GM12873 (cell line): ENCODE results near the gene RTL10.

Source experiments
- TF ChIP-seq, protein P1 (sequence below): IDR thresholded peaks from 2 replicates; pipeline ENCODE4 v1.5.1; 2012; ENCODE audit warnings: low read depth, mild to moderate bottlenecking, moderate library complexity, low read length, control low read depth; ENCODE audit not compliant: insufficient read depth; ENCODE audit errors: missing control alignments

The RTL10 gene

DNA sequence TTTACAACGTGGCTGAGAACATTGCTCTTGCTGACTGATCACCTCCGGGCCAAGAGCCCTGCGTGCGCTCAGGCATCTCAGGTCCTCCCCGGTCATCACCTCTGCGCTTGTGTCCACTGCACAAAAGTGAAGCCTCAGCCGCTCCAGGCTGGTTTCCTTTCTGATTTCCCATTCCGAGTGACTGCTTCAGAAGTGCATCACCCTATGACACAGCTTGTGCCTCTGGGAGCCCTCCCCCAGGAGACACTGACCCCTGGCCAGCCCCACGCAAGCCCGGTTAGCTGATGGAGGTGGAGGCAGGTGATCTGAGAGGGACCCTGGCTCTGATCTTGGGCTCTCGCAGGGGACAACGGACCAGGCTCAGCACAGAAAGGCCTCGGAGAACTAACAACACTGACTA is 38.3 kb upstream of the RTL10 start:
- TF ChIP-seq, protein P1, sequence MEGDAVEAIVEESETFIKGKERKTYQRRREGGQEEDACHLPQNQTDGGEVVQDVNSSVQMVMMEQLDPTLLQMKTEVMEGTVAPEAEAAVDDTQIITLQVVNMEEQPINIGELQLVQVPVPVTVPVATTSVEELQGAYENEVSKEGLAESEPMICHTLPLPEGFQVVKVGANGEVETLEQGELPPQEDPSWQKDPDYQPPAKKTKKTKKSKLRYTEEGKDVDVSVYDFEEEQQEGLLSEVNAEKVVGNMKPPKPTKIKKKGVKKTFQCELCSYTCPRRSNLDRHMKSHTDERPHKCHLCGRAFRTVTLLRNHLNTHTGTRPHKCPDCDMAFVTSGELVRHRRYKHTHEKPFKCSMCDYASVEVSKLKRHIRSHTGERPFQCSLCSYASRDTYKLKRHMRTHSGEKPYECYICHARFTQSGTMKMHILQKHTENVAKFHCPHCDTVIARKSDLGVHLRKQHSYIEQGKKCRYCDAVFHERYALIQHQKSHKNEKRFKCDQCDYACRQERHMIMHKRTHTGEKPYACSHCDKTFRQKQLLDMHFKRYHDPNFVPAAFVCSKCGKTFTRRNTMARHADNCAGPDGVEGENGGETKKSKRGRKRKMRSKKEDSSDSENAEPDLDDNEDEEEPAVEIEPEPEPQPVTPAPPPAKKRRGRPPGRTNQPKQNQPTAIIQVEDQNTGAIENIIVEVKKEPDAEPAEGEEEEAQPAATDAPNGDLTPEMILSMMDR: no peak

DNA sequence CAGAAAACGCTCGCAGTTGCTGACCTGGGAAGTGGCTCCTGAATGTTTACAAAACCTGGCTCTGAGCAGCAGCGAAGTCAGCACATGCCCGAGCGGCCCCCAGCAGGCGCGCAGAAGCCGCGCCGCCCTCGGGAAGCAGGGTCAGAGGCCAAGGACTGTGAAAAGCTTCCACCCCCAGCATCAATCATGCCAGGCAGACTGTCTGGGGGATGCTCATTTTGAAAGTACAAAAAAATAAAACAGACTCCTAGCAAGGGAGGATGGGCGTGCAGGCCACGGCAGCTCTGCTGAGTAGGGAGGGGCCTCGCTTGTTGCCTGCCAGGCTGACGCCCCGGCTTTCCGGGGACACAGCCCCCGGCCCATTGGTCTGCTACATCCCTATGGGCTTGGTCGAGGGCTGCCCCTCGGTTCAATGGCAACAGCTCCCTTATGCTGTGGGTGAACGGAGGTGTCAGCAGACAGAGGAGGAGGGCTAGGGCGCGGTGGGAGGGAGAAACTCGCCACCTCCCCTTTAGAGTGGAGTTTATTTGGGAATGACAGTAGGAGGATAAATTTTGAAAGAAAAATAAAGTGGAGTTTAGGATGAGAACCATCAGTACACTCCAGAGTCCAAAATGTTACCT is 37.7 kb upstream of the RTL10 start:
- TF ChIP-seq, protein P1: no peak

DNA sequence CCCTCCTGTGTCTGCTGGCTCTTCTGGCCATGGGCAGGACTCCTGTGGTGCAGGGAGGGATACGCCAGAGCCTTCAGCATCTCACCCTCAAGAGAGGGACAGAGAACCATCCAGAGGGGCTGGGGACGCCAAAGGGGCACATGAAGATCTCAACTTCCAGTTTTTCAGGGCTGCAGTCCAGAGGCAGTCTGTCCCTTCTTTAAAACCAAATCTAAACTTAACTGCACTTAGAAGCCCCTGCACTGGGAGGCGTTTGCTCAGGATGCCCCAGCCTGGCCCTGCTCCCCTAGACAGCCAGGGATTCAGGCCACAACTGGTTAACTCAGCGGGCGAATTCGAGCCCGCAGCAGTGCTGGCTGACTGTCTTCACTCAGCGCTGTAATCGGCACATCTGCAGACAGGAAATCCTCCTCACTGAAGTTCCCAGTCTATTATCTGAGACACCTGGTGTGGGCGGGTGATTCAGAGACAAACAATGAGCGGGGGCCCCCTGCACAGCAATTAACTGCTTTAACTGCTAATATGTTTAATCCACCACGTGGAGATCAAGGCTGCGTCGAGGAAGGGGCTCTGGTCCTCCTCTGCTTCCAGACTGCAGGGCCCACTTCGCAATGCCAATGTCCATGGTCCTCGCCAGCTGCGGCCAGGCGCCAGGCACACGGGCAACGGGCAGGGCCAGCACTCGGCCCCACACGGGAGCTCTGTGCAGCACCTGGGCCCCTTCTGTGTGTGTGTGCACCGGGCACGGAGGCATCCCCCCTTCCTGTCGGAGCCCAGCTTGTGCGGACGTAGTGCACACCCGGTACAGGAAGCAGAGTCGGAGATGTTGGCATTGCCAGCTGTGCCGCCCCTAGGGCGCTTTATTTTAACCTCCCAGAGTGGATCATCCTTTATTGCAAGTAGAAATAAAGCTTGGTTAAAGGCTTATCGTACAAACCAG is 36.9 kb upstream of the RTL10 start:
- TF ChIP-seq, protein P1: no peak

DNA sequence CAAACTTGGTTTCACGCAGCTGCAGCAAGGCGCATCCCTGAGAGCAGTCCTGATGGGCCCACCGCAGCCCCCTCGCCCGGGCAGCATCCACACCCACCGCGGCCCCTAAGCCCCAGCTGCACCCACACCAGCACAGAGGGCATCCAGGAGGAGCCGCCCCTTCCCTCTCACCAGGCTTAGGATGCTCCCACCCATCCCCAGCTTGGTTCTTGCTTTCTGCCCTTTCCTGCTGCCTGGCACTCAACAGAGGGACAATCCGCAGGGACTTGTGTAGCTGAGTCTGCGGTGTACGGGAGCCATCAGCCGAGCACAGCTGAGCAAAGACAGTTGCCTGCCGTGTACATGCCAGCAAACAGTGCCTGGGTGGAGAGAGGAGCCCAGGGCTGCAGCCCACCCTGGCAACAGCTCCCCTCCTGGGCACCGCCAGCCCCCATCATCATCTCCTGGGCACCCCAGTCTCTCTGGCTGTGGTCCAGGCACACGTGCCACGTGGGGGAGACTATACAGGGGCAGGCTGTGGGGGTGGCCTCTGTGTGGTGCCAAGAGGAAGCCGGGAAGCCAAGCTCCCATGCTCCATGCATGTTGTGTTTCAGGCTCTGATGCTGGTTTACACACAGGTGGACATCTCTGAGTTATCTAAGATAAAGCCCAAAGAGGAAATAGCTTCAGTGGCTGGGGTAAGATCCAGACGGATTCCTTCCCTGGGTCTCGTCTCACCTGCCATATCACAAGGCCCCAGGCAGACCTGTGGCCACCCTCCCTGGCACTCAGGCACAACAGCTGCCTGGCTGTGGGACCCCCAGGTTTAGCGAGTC is 36.0 kb upstream of the RTL10 start:
- TF ChIP-seq, protein P1: no peak

DNA sequence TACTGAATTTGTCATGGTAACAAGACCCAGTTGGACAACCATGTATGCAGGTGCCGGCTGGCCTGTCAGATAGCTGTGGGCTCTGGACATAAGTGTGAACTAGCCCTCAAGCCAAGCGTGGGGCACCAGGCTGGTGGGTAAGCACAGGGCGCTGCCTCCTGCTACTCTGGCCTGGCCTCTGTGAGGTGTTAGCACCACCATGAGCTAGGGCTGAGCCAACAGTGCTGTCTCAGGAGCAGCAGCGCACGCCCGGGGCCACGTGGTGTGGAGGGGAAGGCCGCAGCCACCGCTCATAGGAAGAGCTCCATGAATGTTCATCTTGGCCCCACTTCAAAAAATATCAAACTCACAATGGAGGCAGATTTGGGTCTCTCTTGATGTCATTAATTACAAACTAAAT is 35.3 kb upstream of the RTL10 start:
- TF ChIP-seq, protein P1: no peak

DNA sequence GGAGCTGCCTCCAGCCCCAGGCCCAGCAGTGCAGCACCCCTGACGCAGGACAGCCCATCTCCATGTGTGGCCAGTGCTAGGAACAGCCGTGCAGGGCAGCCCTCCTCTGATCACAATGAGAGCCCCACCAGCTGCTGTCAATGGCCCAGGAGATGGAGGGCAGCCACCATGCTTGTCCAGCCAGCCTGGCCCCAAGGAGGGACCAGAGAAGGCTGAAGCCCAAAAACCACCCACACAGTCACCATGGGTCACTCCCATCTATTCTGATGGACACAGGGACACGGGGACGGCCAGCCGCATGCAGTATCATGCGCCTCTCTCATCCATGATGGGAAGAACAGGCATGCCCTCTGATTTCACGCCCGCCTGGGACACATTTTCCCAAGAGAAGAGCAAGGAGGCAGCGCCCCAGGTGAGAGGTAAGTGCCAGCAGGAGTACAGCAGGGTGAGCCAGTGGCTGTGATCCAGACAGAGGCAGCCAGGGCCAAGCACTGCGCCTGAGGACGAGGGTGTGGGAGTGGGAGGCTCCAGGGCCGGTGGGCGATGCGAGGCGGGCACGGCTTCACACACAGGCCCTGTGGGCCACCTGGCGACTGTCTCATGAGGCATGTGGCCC is 33.6 kb upstream of the RTL10 start:
- TF ChIP-seq, protein P1: no peak
